Heart left ventricle (tissue), 16 donors: ENCODE data around the gene SDE2. TPM values are rescaled to one million over a fixed set of nuclear protein-coding genes. Genes with fewer than 3 reads are reported as not detected.
"Not testable (repeated sequence)": the region's sequence is repeated elsewhere in the genome, so short reads cannot be mapped to it uniquely, and the experiment has no call there.

ENCODE experiments used
- ATAC-seq, 4 donors: fragments of 200-7000 bp; cut with Tn5 transposase; one replicate each; pipeline ENCODE4 v1.9.1; 2020 to 2022; ENCODE audit warnings: moderate library complexity in 4 of 4, mild to moderate bottlenecking in 3 of 4, moderate number of reproducible peaks in 1 of 4
- DNase-seq, 5 donors: peaks; one replicate each; pipeline ENCODE4 v3.0.0-alpha.2; 2020
- H3K27ac ChIP-seq, 12 donors: fragments of 200-600 bp; sonication (generic) in 4 of 12; one replicate each; pipeline versions ENCODE4 v1.5.0 to v1.8.0; 2016 to 2022; ENCODE audit warnings: mild to moderate bottlenecking in 2 of 12
- H3K27me3 ChIP-seq, 9 donors: fragments of 200-600 bp; sonication (generic) in 2 of 9; one replicate each; pipeline versions ENCODE4 v1.5.1 to v1.8.0; 2016 to 2022; ENCODE audit warnings: mild to moderate bottlenecking in 3 of 9
- H3K36me3 ChIP-seq, 9 donors: fragments of 200-600 bp; sonication (generic) in 2 of 9; one replicate each; pipeline versions ENCODE4 v1.5.0 to v1.8.0; 2018 to 2022; ENCODE audit warnings: mild to moderate bottlenecking in 2 of 9
- H3K4me1 ChIP-seq, 12 donors: fragments of 200-600 bp; sonication (generic) in 4 of 12; one replicate each; pipeline versions ENCODE4 v1.5.0 to v1.8.0; 2016 to 2022; ENCODE audit warnings: mild to moderate bottlenecking in 3 of 12
- H3K4me3 ChIP-seq, 12 donors: fragments of 200-600 bp; sonication (generic) in 4 of 12; one replicate each; pipeline versions ENCODE4 v1.5.0 to v1.8.0; 2017 to 2022; ENCODE audit warnings: mild to moderate bottlenecking in 9 of 12, moderate library complexity in 4 of 12
- H3K9me3 ChIP-seq, 12 donors: fragments of 200-600 bp; sonication (generic) in 4 of 12; one replicate each; pipeline versions ENCODE4 v1.5.0 to v1.8.0; 2016 to 2022; ENCODE audit warnings: mild to moderate bottlenecking in 1 of 12
- CTCF ChIP-seq, 12 donors: fragments of 200-600 bp; sonication (generic) in 4 of 12; IDR thresholded peaks; one replicate each; pipeline versions ENCODE4 v1.5.0 to v1.8.0; 2018 to 2022; ENCODE audit warnings: antibody characterized with exemption in 12 of 12, mild to moderate bottlenecking in 5 of 12
- POLR2A ChIP-seq, 2 donors: fragments of 450-650 bp; IDR thresholded peaks; one replicate each; pipeline ENCODE4 v1.6.1; 2017; ENCODE audit warnings: antibody characterized with exemption in 2 of 2, mild to moderate bottlenecking in 2 of 2, moderate library complexity in 2 of 2
- WGBS, 4 donors: extraction: QIAGEN DNeasy Blood & Tissue Kit in 2 of 4; methylation state at CpG; one replicate each; pipeline versions ENCODE4 v1.1.5 to v1.1.7; 2013 to 2018; 5-methylcytosine and 5-hydroxymethylcytosine counted together
- intact Hi-C, 10 donors: fragments of 100-400 bp; cut with DNase I; formaldehyde crosslinking; loops; one replicate each; pipeline versions ENCODE4 v1.11.1 to v1.14.2; 2022
- polyA plus RNA-seq, 2 donors: library from polyadenylated mRNA; stranded (reverse); fragments of 200-250 nt; gene quantifications; one replicate each; pipeline ENCODE4 v1.2.3, GENCODE V29; 2013
- total RNA-seq, 9 donors: library from RNA; depleted of rRNA in 2 of 9; stranded (reverse); fragments of >200 nt in 2 of 9; fragmentation: NEBNext Ultra II Directional in 3 of 9; extraction: Animal tissue kit (Norgen Biotek cat#: 25700) in 3 of 9; gene quantifications; one replicate each; pipeline versions ENCODE4 v1.1.0 to v1.2.4, GENCODE V29; 2016 to 2023
- donor health status: ischemic (EF 13 %, LVEDD 7.1; RV severe dilation, severe dysfunction).
- donor health status: healthy with polysubstance abuse.
- donor health status: DM: no; HTN: yes; CAD: no.
- donor health status: DM: no; HTN: no; CAD: no.
- donor health status: ischemic (EF 25% LVEDD 6.9; RV normal size, moderate dysfunction).
- donor health status: ischemic (EF 25% LVEDD 5.7; RV mildly dilated, moderate dysfunction).
- donor health status: healthy.
- donor health status: DM: yes; HTN: yes; CAD: no.
- donor health status: ischemic (EF 35%, LVEDD 5.7; RV mildly dilated, moderate dysfunction).
- donor health status: nonischemic (EF 11% LVEDD 7.7; RV severe dilation, severe dysfunction).
- donor health status: DM: yes; HTN: yes; CAD: no.
- donor health status: PGD.
- donor health status: ischemic (EF 29% LVEDD 5.4; RV normal size, mild dysfunction).
- donor health status: nonischemic (EF 23%, LVEDD 6.1; RV moderate dilation, normal function).

SDE2 gene
- total and polyA plus RNA-seq, 11 donors: 3.7 to 16.4 (median 12.6) TPM

GRCh38 chr1:225977937-225978748 lies 21.0 kb downstream of the SDE2 start:
- peaks cover 0 to 5% (median 0%) of the 10 kb centered on the region in 12 donors for H3K9me3 ChIP-seq
- WGBS, 4 donors: 85 to 86% (median 85%) methylated on average over 15 of the region's 15 CpGs
- H3K4me3 ChIP-seq: no peak overlapping the region
- H3K36me3 ChIP-seq: peaks cover 0 to 56% (median 50%) of the 10 kb centered on the region in 9 donors
- DNase-seq: no peak
- no peaks in the 10 kb centered on the region for H3K27me3 ChIP-seq
- ATAC-seq: no peak
- intact Hi-C loops: loop anchor here (2.0 to 10.0 kb wide), 15 partner anchors 56 to 663 kb away; partner anchors contain the start of genes SRP9 (in 7 of the 10) and PYCR2 (in 1 of the 10)
- TF ChIP-seq CTCF (IDR thresholded peaks at IDR 0.05) (no peak), POLR2A (IDR thresholded peaks at IDR 0.05) (no peak)
- peaks cover 0 to 12% (median 0%) of the 10 kb centered on the region in 12 donors for H3K4me1 ChIP-seq
- no peak overlapping the region for H3K27ac ChIP-seq

GRCh38 chr1:225975146-225975545 lies 24.0 kb downstream of the SDE2 start:
- intact Hi-C loops: loop anchor here (2.0 to 10.0 kb wide), 16 partner anchors 53 to 660 kb away; partner anchors contain the start of genes SRP9 (in 7 of the 10) and PYCR2 (in 1 of the 10)
- H3K4me3 ChIP-seq, DNase-seq, H3K9me3 ChIP-seq, H3K27me3 ChIP-seq, H3K4me1 ChIP-seq, H3K27ac ChIP-seq, ATAC-seq: not testable (repeated sequence)
- WGBS, 4 donors: 94 to 97% (median 96%) methylated on average over 12 of the region's 12 CpGs
- peaks cover 0 to 27% (median 20%) of the 10 kb centered on the region in 9 donors for H3K36me3 ChIP-seq

GRCh38 chr1:225974454-225974853 lies 24.7 kb downstream of the SDE2 start:
- no peak for TF ChIP-seq POLR2A (IDR thresholded peaks at IDR 0.05)
- TF ChIP-seq CTCF (IDR thresholded peaks at IDR 0.05): no peak

GRCh38 chr1:225973158-225973557 lies 26.0 kb downstream of the SDE2 start:
- Histone ChIP-seq H3K36me3 (peaks cover 0 to 9% (median 5%) of the 10 kb centered on the region in 9 donors), H3K27me3 (no peaks in the 10 kb centered on the region), H3K9me3 (no peaks in the 10 kb centered on the region), H3K27ac (no peak overlapping the region), H3K4me1 (peaks cover 0 to 5% (median 0%) of the 10 kb centered on the region in 12 donors), H3K4me3 (no peak overlapping the region)
- WGBS, 4 donors: 67 to 78% (median 74%) methylated on average over 5 of the region's 5 CpGs
- TF ChIP-seq CTCF (IDR thresholded peaks at IDR 0.05) (no peak), POLR2A (IDR thresholded peaks at IDR 0.05) (no peak)
- intact Hi-C loops: loop anchor here in 8 of 10 donors (2.0 to 10.0 kb wide), 8 partner anchors 58 to 658 kb away; partner anchors contain the start of gene SRP9 (in 5 of the 8)
- ATAC-seq: no peak
- no peak for DNase-seq

More at GRCh38 chr1:225974454-225974853, 24.7 kb downstream of the SDE2 start:
- ATAC-seq (no peak), DNase-seq (no peak)
- Histone ChIP-seq H3K27ac (no peak overlapping the region), H3K4me1 (peaks cover 0 to 5% (median 0%) of the 10 kb centered on the region in 12 donors), H3K27me3 (no peaks in the 10 kb centered on the region), H3K4me3 (no peak overlapping the region), H3K36me3 (peaks cover 0 to 20% (median 13%) of the 10 kb centered on the region in 9 donors), H3K9me3 (no peaks in the 10 kb centered on the region)
- WGBS, 4 donors: 84 to 98% (median 91%) methylated on average over 6 to 10 of the region's 10 CpGs
- intact Hi-C loops: loop anchor here in 9 of 10 donors (2.0 to 10.0 kb wide), 10 partner anchors 60 to 660 kb away; partner anchors contain the start of gene SRP9 (in 5 of the 9)
